Psoas muscle (tissue), 8 donors: ENCODE measurements around the gene BTN3A1. TPM values are rescaled to one million over a fixed set of nuclear protein-coding genes. Genes with fewer than 3 reads are reported as not detected.
"Not testable (repeated sequence)": the region's sequence is repeated elsewhere in the genome, so short reads cannot be mapped to it uniquely, and the experiment has no call there.

ENCODE experiments used
- ATAC-seq, 4 donors: fragments of 200-7000 bp; cut with Tn5 transposase; one replicate each; pipeline ENCODE4 v1.9.1; 2020; ENCODE audit warnings: moderate library complexity in 3 of 4, mild to moderate bottlenecking in 2 of 4
- DNase-seq, 2 donors: peaks; one replicate each; pipeline ENCODE4 v3.0.0-alpha.2; 2020
- H3K27ac ChIP-seq: fragments of 200-600 bp; one replicate; pipeline ENCODE4 v1.8.0; 2022
- H3K27me3 ChIP-seq, 3 donors: fragments of 200-600 bp in 1 of 3; one replicate each; pipeline versions ENCODE4 v1.6.1 to v1.8.0; 2013 to 2022; ENCODE audit warnings: low read length in 2 of 3, mild to moderate bottlenecking in 2 of 3, moderate library complexity in 1 of 3; ENCODE audit not compliant: insufficient read depth in 3 of 3
- H3K36me3 ChIP-seq, 2 donors: fragments of 200-600 bp in 1 of 2; one replicate each; pipeline versions ENCODE4 v1.6.1 to v1.8.0; 2013 to 2022; ENCODE audit warnings: low read depth in 1 of 2, mild to moderate bottlenecking in 1 of 2, moderate library complexity in 1 of 2; ENCODE audit not compliant: insufficient read depth in 1 of 2
- H3K4me1 ChIP-seq: fragments of 200-600 bp; one replicate; pipeline ENCODE4 v1.8.0; 2022
- H3K4me3 ChIP-seq: fragments of 200-600 bp; one replicate; pipeline ENCODE4 v1.8.0; 2022; ENCODE audit warnings: mild to moderate bottlenecking
- H3K9me3 ChIP-seq: fragments of 200-600 bp; one replicate; pipeline ENCODE4 v1.8.0; 2022
- CTCF ChIP-seq: fragments of 200-600 bp; IDR thresholded peaks from one replicate; pipeline ENCODE4 v1.8.0; 2022; ENCODE audit warnings: antibody characterized with exemption
- WGBS, 3 donors: extraction: QIAGEN DNeasy Blood & Tissue Kit; methylation state at CpG; one replicate each; pipeline versions ENCODE4 v1.1.6 to v1.1.7; 2013; 5-methylcytosine and 5-hydroxymethylcytosine counted together
- intact Hi-C, 2 donors: fragments of 100-400 bp; cut with DNase I; formaldehyde crosslinking; loops; one replicate each; pipeline versions ENCODE4 v1.11.0 to v1.14.2; 2022
- polyA plus RNA-seq, 3 donors: library from polyadenylated mRNA; stranded (reverse); fragments of 200-250 nt; gene quantifications; one replicate each; pipeline ENCODE4 v1.2.3, GENCODE V29; 2013
- total RNA-seq, 4 donors: library from RNA; stranded (reverse); fragmentation: NEBNext Ultra II Directional in 2 of 4; extraction: Animal tissue kit (Norgen Biotek cat#: 25700) in 2 of 4; gene quantifications; one replicate each; pipeline versions ENCODE4 v1.2.1 to v1.2.4, GENCODE V29; 2021 to 2023
- donor health status: healthy with polysubstance abuse.
- donor health status: DM: no; HTN: no; CAD: no; lungs with moderate emphysema.
- donor health status: Bipolar disorder and iron deficiency.
- donor health status: healthy.
- donor health status: DM: yes; HTN: yes; CAD: no.
- donor health status: DM: no; HTN: no; CAD: no.
- donor health status: DM: no; HTN: no; CAD: no.
- donor health status: DM: yes; HTN: yes; CAD: no.

BTN3A1 gene
- total and polyA plus RNA-seq, 7 donors = 1.8 to 9.3 (median 3.3) TPM

- Histone ChIP-seq H3K27ac (peak within 1 kb of the TSS; percentile 93), H3K36me3 (peaks cover 0 to 35% of the 10 kb centered on the region in 2 donors), H3K4me1 (peaks cover 27% of the 10 kb centered on the region), H3K27me3 (no peaks in the 10 kb centered on the region), H3K9me3 (no peaks in the 10 kb centered on the region), H3K4me3 (peak within 1 kb of the TSS; percentile 90)
- ATAC-seq (peak; percentile 99 to 100 (median 100)), DNase-seq (peak; percentile 58 to 81)
- TF ChIP-seq CTCF = no peak
- WGBS, 3 donors = 0 to 1% (median 0%) methylated on average over 28 to 31 of the region's 31 CpGs
- intact Hi-C loops = loop anchor here in 1 of 2 donors (5.0 kb wide), 1 partner anchor 36 kb away; no protein-coding TSS in a partner anchor
Measured at GRCh38 chr6:26457806-26458688, 56.0 kb downstream of the BTN3A1 start, which contains the start of gene BTN2A1. BTN2A1 (plus strand) TSS chr6:26457955; CDS start chr6:26458637, 682 bp downstream.

GRCh38 chr6:26459023-26459810, 57.1 kb downstream of the BTN3A1 start:
- peaks cover 27% of the 10 kb centered on the region for H3K4me1 ChIP-seq
- no peak for ATAC-seq
- TF ChIP-seq CTCF = no peak
- DNase-seq = no peak
- H3K9me3 ChIP-seq = no peaks in the 10 kb centered on the region
- H3K36me3 ChIP-seq = peaks cover 9 to 47% of the 10 kb centered on the region in 2 donors
- 71 to 80% (median 75%) methylated on average over 16 of the region's 16 CpGs for WGBS, 3 donors
- H3K27ac ChIP-seq = peak overlapping the region; percentile 93
- intact Hi-C loops = loop anchor here in 1 of 2 donors (5.0 kb wide), 1 partner anchor 37 kb away; no protein-coding TSS in a partner anchor
- H3K27me3 ChIP-seq = no peaks in the 10 kb centered on the region
- H3K4me3 ChIP-seq = peak overlapping the region; percentile 90

- H3K27ac ChIP-seq, intact Hi-C loops, DNase-seq, H3K9me3 ChIP-seq, ATAC-seq, H3K27me3 ChIP-seq: not testable (repeated sequence)
- Histone ChIP-seq H3K4me1 (peaks cover 27% of the 10 kb centered on the region), H3K36me3 (peaks cover 14 to 68% of the 10 kb centered on the region in 2 donors), H3K4me3 (peak overlapping the region; percentile 44)
- WGBS, 3 donors = 66 to 73% (median 68%) methylated on average over 5 of the region's 5 CpGs
Measured at GRCh38 chr6:26461353-26461752, 59.3 kb downstream of the BTN3A1 start.

- intact Hi-C loops = no loop called here
- Histone ChIP-seq H3K4me1 (peaks cover 19% of the 10 kb centered on the region), H3K27ac (no peak overlapping the region), H3K27me3 (no peaks in the 10 kb centered on the region), H3K9me3 (no peaks in the 10 kb centered on the region), H3K4me3 (no peak overlapping the region), H3K36me3 (peaks cover 15 to 94% of the 10 kb centered on the region in 2 donors)
- DNase-seq (no peak), ATAC-seq (no peak)
- no peak for TF ChIP-seq CTCF
- WGBS, 3 donors = 90 to 95% (median 92%) methylated on average over 4 of the region's 4 CpGs
Measured at GRCh38 chr6:26464014-26464413, 61.9 kb downstream of the BTN3A1 start.
